ENCODE data around the gene ACSL5. TPM values are rescaled to one million over a fixed set of nuclear protein-coding genes. Genes with fewer than 3 reads are reported as not detected.
A peak's percentile ranks its signal among the peaks of the same experiment; 100 is the strongest.

Gene ACSL5
- total and polyA plus RNA-seq, 2 experiments from 2014 or later = not detected

DNA sequence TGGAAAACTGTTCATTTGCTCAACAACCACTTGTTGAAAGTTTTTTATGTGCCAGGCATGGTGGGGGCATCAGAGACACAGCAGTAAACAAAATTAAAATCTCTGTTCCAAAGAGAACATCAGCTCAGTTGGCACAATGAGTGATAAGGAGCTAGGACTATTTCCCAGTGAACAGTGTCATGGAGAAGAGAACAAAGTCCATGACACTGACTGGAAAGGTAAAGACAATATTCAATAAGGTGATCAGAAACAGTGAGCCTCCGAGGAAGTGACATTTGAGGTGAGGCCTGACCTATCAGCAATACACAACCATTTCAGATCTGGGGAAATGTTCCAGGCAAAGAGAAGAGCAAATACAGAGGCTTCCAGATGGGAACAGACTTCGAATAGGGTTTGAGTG, 14.6 kb downstream of the ACSL5 start:
- H3K27ac Mint-ChIP-seq = no peak overlapping the region

DNA sequence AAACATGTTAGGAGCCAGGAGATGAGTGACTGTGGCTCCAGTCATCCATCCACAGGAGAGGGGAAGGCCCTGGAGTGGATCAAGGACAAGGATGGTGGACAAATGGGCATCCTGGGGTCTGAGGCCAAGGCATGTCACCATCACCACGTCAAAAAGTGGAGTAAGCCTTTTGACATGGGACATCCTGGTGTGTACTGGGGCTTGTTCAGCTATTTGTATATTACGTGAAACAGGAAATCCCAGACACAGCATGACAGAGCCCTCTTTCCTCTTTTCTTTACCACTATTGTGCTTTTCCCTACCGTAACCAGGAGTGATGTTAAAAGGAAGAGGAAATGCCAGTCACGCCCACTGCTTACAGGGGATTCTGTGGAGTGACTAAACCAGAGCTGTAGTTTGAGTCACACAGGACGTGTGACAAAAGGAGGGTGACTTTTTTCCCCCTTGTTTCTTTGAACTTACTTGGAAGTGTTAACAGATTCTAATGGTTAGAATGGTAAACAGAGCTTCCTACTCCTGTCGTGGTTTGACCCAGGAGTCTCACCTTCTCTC, 15.4 kb downstream of the ACSL5 start:
- Histone ChIP-seq H3K36me3 (ENCODE audit: insufficient read depth) (no peaks in the 10 kb centered on the region), H2AFZ (peak overlapping the region; percentile 34; the same call in 1 of the 2 replicates), H3K4me2 (no peak overlapping the region), H3K9me2 (ENCODE audit: insufficient read depth) (no peaks in the 10 kb centered on the region), H3K4me3 (no peak overlapping the region), H4K20me1 (replicated peaks; ENCODE audit: insufficient read depth) (no peaks in the 10 kb centered on the region), H3K4me1 (ENCODE audit: insufficient read depth) (no peaks in the 10 kb centered on the region), H3K27ac (ENCODE audit: low read depth) (no peak overlapping the region), H3F3A (replicated peaks; ENCODE audit: low read depth) (no peaks in the 10 kb centered on the region), H3K79me2 (replicated peaks; ENCODE audit: insufficient read depth) (no peaks in the 10 kb centered on the region), H3K27me3 (ENCODE audit: insufficient read depth) (no peaks in the 10 kb centered on the region)
- Mint-ChIP-seq H3K36me3 (ENCODE audit: low read depth) (no peaks in the 10 kb centered on the region), H3K27ac (no peak overlapping the region; the same call in 1 of the 2 replicates), H3K27me3 (ENCODE audit: insufficient read depth, low read depth, poor library complexity) (no peaks in the 10 kb centered on the region), H3K4me1 (no peaks in the 10 kb centered on the region), H3K4me3 (no peak overlapping the region), H3K9me3 (no peaks in the 10 kb centered on the region)
- ATAC-seq (no peak), DNase-seq (ENCODE audit: low spot score) (no peak)
- TF ChIP-seq, protein P1, sequence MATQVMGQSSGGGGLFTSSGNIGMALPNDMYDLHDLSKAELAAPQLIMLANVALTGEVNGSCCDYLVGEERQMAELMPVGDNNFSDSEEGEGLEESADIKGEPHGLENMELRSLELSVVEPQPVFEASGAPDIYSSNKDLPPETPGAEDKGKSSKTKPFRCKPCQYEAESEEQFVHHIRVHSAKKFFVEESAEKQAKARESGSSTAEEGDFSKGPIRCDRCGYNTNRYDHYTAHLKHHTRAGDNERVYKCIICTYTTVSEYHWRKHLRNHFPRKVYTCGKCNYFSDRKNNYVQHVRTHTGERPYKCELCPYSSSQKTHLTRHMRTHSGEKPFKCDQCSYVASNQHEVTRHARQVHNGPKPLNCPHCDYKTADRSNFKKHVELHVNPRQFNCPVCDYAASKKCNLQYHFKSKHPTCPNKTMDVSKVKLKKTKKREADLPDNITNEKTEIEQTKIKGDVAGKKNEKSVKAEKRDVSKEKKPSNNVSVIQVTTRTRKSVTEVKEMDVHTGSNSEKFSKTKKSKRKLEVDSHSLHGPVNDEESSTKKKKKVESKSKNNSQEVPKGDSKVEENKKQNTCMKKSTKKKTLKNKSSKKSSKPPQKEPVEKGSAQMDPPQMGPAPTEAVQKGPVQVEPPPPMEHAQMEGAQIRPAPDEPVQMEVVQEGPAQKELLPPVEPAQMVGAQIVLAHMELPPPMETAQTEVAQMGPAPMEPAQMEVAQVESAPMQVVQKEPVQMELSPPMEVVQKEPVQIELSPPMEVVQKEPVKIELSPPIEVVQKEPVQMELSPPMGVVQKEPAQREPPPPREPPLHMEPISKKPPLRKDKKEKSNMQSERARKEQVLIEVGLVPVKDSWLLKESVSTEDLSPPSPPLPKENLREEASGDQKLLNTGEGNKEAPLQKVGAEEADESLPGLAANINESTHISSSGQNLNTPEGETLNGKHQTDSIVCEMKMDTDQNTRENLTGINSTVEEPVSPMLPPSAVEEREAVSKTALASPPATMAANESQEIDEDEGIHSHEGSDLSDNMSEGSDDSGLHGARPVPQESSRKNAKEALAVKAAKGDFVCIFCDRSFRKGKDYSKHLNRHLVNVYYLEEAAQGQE (IDR thresholded peaks at IDR 0.05; ENCODE audit: unreplicated experiment) = no peak
- TF ChIP-seq JUNB (IDR thresholded peaks at IDR 0.05; ENCODE audit: unreplicated experiment) (no peak), POLR2AphosphoS5 (IDR thresholded peaks at IDR 0.05; ENCODE audit: low read depth) (no peak), ZNF331 (CRISPR knock-in tag; IDR thresholded peaks at IDR 0.05; ENCODE audit: low read depth) (no peak), EZH2phosphoT487 (IDR thresholded peaks at IDR 0.05; ENCODE audit: unreplicated experiment) (no peak), STAT1 (IDR thresholded peaks at IDR 0.05; ENCODE audit: unreplicated experiment) (no peak), NANOG (IDR thresholded peaks at IDR 0.05; ENCODE audit: borderline replicate concordance) (no peak), ZNF114 (CRISPR knock-in tag; IDR thresholded peaks at IDR 0.05) (no peak), CREB1 (CRISPR knock-in tag; IDR thresholded peaks at IDR 0.05; ENCODE audit: low read depth) (no peak), EZH2 (IDR thresholded peaks at IDR 0.05; ENCODE audit: low read depth, unreplicated experiment) (no peak)
- TF ChIP-seq, protein P2, sequence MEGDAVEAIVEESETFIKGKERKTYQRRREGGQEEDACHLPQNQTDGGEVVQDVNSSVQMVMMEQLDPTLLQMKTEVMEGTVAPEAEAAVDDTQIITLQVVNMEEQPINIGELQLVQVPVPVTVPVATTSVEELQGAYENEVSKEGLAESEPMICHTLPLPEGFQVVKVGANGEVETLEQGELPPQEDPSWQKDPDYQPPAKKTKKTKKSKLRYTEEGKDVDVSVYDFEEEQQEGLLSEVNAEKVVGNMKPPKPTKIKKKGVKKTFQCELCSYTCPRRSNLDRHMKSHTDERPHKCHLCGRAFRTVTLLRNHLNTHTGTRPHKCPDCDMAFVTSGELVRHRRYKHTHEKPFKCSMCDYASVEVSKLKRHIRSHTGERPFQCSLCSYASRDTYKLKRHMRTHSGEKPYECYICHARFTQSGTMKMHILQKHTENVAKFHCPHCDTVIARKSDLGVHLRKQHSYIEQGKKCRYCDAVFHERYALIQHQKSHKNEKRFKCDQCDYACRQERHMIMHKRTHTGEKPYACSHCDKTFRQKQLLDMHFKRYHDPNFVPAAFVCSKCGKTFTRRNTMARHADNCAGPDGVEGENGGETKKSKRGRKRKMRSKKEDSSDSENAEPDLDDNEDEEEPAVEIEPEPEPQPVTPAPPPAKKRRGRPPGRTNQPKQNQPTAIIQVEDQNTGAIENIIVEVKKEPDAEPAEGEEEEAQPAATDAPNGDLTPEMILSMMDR (conservative IDR thresholded peaks at IDR 0.05; ENCODE audit: low read depth in 2 of 2) = no peak
- TF ChIP-seq, protein P3, sequence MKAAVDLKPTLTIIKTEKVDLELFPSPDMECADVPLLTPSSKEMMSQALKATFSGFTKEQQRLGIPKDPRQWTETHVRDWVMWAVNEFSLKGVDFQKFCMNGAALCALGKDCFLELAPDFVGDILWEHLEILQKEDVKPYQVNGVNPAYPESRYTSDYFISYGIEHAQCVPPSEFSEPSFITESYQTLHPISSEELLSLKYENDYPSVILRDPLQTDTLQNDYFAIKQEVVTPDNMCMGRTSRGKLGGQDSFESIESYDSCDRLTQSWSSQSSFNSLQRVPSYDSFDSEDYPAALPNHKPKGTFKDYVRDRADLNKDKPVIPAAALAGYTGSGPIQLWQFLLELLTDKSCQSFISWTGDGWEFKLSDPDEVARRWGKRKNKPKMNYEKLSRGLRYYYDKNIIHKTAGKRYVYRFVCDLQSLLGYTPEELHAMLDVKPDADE (IDR thresholded peaks at IDR 0.05) = no peak

More for the DNA sequence above, 14.6 kb downstream of the ACSL5 start:
- Histone ChIP-seq H2AFZ (no peak overlapping the region), H3K36me3 (ENCODE audit: insufficient read depth) (no peaks in the 10 kb centered on the region), H3K27ac (ENCODE audit: low read depth) (no peak overlapping the region), H3K4me1 (ENCODE audit: insufficient read depth) (no peaks in the 10 kb centered on the region), H3K27me3 (ENCODE audit: insufficient read depth) (no peaks in the 10 kb centered on the region), H3K9me2 (ENCODE audit: insufficient read depth) (no peaks in the 10 kb centered on the region), H3K79me2 (replicated peaks; ENCODE audit: insufficient read depth) (no peaks in the 10 kb centered on the region), H4K20me1 (replicated peaks; ENCODE audit: insufficient read depth) (no peaks in the 10 kb centered on the region), H3F3A (replicated peaks; ENCODE audit: low read depth) (no peaks in the 10 kb centered on the region), H3K4me3 (no peak overlapping the region), H3K4me2 (no peak overlapping the region)
- ATAC-seq (no peak), DNase-seq (ENCODE audit: low spot score) (no peak)
- Mint-ChIP-seq H3K27me3 (ENCODE audit: insufficient read depth, low read depth, poor library complexity) (no peaks in the 10 kb centered on the region), H3K9me3 (no peaks in the 10 kb centered on the region), H3K4me1 (no peaks in the 10 kb centered on the region), H3K4me3 (no peak overlapping the region), H3K36me3 (ENCODE audit: low read depth) (no peaks in the 10 kb centered on the region)
- TF ChIP-seq, protein P3 (IDR thresholded peaks at IDR 0.05) = no peak
- TF ChIP-seq JUNB (IDR thresholded peaks at IDR 0.05; ENCODE audit: unreplicated experiment) = no peak
- TF ChIP-seq ZNF331 (CRISPR knock-in tag; IDR thresholded peaks at IDR 0.05; ENCODE audit: low read depth) = no peak
- TF ChIP-seq EZH2 (IDR thresholded peaks at IDR 0.05; ENCODE audit: low read depth, unreplicated experiment) = no peak
- no peak for TF ChIP-seq CREB1 (CRISPR knock-in tag; IDR thresholded peaks at IDR 0.05; ENCODE audit: low read depth)
- no peak for TF ChIP-seq ZNF114 (CRISPR knock-in tag; IDR thresholded peaks at IDR 0.05)
- TF ChIP-seq EZH2phosphoT487 (IDR thresholded peaks at IDR 0.05; ENCODE audit: unreplicated experiment) = no peak
- TF ChIP-seq POLR2AphosphoS5 (IDR thresholded peaks at IDR 0.05; ENCODE audit: low read depth) = no peak

Data from GM23338 (cell line).